Kidney (tissue), 14 donors: ENCODE data around the gene USP6NL. TPM values are rescaled to one million over a fixed set of nuclear protein-coding genes. Genes with fewer than 3 reads are reported as not detected.

Experiments used
- DNase-seq, 5 donors: peaks; one replicate each; pipeline ENCODE4 v3.0.0-alpha.2; 2013 to 2020
- FAIRE-seq: peaks from 2 replicates; lab custom pipeline; 2012; peaks lifted over from hg19 to GRCh38; lab: Jason Lieb, UNC
- H3K27ac ChIP-seq, 2 donors: one replicate each; pipeline ENCODE4 v1.7.0; 2013; ENCODE audit warnings: low read depth in 2 of 2, low read length in 2 of 2, inconsistent platforms in 1 of 2
- H3K27me3 ChIP-seq: one replicate; pipeline ENCODE4 v1.7.1; 2013; ENCODE audit warnings: low read length, inconsistent platforms; ENCODE audit not compliant: control insufficient read depth, insufficient read depth
- H3K36me3 ChIP-seq, 3 donors: one replicate each; pipeline versions ENCODE4 v1.7.0 to v1.7.1; 2013; ENCODE audit warnings: low read length in 3 of 3, control low read depth in 1 of 3, inconsistent platforms in 1 of 3; ENCODE audit not compliant: insufficient read depth in 3 of 3, control insufficient read depth in 2 of 3
- H3K4me1 ChIP-seq, 3 donors: one replicate each; pipeline versions ENCODE4 v1.7.0 to v1.7.1; 2013; ENCODE audit warnings: low read length in 3 of 3, inconsistent platforms in 1 of 3, low read depth in 1 of 3; ENCODE audit not compliant: control insufficient read depth in 2 of 3, insufficient read depth in 2 of 3
- H3K4me3 ChIP-seq, 3 donors: one replicate each; pipeline versions ENCODE4 v1.7.0 to v1.8.1; 2013; ENCODE audit warnings: low read length in 3 of 3, control low read depth in 1 of 3, inconsistent platforms in 1 of 3
- H3K9ac ChIP-seq, 3 donors: one replicate each; pipeline versions ENCODE4 v1.7.0 to v1.7.1; 2013; ENCODE audit warnings: low read length in 3 of 3, control low read depth in 1 of 3, inconsistent platforms in 1 of 3
- H3K9me3 ChIP-seq, 3 donors: one replicate each; pipeline versions ENCODE4 v1.7.0 to v1.7.1; 2013; ENCODE audit warnings: low read length in 3 of 3, control low read depth in 1 of 3, inconsistent platforms in 1 of 3; ENCODE audit not compliant: control insufficient read depth in 2 of 3, insufficient read depth in 1 of 3
- intact Hi-C: fragments of 100-400 bp; cut with DNase I; formaldehyde crosslinking; loops from one replicate; pipeline ENCODE4 v1.11.1; 2022
- polyA plus RNA-seq: library from polyadenylated mRNA; stranded (reverse); fragments of 350-450 nt; fragmentation: Illumina TruSeq; extraction: RNeasy Lipid Tissue Mini Kit (QIAGEN cat#74804); gene quantifications from one replicate; pipeline ENCODE4 v1.2.3, GENCODE V29; 2014; ENCODE audit warnings: low read depth, low replicate concordance; ENCODE audit not compliant: insufficient read depth
- total RNA-seq: library from RNA; stranded (reverse); fragmentation: NEBNext Ultra II Directional; extraction: Animal tissue kit (Norgen Biotek cat#: 25700); gene quantifications from one replicate; pipeline ENCODE4 v1.2.1, GENCODE V29; 2021
- TF ChIP-seq, protein P1 (sequence below): IDR thresholded peaks from 3 replicates; pipeline ENCODE4 v1.5.1; 2012; ENCODE audit warnings: mild to moderate bottlenecking, moderate library complexity, borderline replicate concordance; ENCODE audit not compliant: insufficient read depth; ENCODE audit errors: extremely low read depth
- donor health status: control.
- donor health status: control.
- donor health status: control.
- donor health status: control.
- donor health status: control.
- donor health status: DM: yes; HTN: yes; CAD: no.
- donor health status: Normal renal cell carcinoma (clear cell type).

Gene USP6NL
- total and polyA plus RNA-seq, 2 donors from 2014 or later, result 4.5 to 17.7 TPM

DNA sequence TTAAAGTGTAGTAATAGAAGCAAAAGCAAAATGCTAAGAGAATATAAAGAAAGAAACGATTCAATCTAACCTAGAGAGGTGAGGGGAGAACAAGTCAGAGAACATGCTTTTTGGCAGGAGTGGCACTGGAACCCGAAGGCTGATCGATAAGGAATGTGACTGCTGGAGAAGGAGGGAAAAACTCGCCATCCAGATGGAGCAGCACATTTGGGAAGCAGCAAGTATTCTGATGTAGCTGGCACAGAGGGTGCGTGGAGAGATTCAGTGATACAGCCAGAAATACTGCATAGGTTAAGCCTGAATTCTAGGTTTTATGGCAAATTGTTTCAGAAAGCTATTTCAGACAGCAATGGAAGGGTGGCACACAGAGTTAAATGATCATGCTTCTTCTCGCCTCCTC, 42.0 kb downstream of the USP6NL start:
- FAIRE-seq, result no peak
- H3K4me3 ChIP-seq, result no peak overlapping the region
- H3K27me3 ChIP-seq, result no peaks in the 10 kb centered on the region
- intact Hi-C loops, result no loop called here
- DNase-seq, result no peak
- H3K36me3 ChIP-seq, result no peaks in the 10 kb centered on the region
- no peak overlapping the region for H3K27ac ChIP-seq
- TF ChIP-seq, protein P1, sequence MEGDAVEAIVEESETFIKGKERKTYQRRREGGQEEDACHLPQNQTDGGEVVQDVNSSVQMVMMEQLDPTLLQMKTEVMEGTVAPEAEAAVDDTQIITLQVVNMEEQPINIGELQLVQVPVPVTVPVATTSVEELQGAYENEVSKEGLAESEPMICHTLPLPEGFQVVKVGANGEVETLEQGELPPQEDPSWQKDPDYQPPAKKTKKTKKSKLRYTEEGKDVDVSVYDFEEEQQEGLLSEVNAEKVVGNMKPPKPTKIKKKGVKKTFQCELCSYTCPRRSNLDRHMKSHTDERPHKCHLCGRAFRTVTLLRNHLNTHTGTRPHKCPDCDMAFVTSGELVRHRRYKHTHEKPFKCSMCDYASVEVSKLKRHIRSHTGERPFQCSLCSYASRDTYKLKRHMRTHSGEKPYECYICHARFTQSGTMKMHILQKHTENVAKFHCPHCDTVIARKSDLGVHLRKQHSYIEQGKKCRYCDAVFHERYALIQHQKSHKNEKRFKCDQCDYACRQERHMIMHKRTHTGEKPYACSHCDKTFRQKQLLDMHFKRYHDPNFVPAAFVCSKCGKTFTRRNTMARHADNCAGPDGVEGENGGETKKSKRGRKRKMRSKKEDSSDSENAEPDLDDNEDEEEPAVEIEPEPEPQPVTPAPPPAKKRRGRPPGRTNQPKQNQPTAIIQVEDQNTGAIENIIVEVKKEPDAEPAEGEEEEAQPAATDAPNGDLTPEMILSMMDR, result no peak
- H3K4me1 ChIP-seq, result peaks cover 0 to 7% (median 5%) of the 10 kb centered on the region in 3 donors
- peaks cover 0 to 7% (median 0%) of the 10 kb centered on the region in 3 donors for H3K9me3 ChIP-seq
- H3K9ac ChIP-seq, result no peak overlapping the region

DNA sequence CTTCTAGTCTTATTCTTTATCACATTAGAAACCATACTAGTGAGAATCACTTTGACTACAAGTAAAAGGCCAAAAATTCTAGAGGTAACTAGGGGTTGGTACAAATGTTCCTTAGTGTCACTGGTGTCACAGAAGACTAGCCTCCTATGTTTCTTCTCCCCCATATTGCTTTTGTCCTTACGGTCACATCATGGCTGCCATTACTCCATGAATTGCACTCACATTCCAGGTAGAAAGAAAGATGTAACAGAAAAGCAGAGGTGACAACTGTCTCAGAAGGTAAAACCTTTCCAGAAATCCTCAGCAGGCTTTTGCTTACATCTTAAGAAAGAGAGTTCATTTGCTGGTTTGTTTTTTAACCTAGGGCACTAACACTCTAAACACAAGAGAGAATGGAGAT, 42.9 kb downstream of the USP6NL start:
- H3K4me3 ChIP-seq, result no peak overlapping the region
- no peaks in the 10 kb centered on the region for H3K36me3 ChIP-seq
- H3K9me3 ChIP-seq, result peaks cover 0 to 7% (median 0%) of the 10 kb centered on the region in 3 donors
- no peak overlapping the region for H3K9ac ChIP-seq
- no peak for DNase-seq
- peaks cover 0 to 7% (median 4%) of the 10 kb centered on the region in 3 donors for H3K4me1 ChIP-seq
- H3K27ac ChIP-seq, result no peak overlapping the region
- H3K27me3 ChIP-seq, result no peaks in the 10 kb centered on the region
- intact Hi-C loops, result no loop called here
- TF ChIP-seq, protein P1, result no peak
- no peak for FAIRE-seq

DNA sequence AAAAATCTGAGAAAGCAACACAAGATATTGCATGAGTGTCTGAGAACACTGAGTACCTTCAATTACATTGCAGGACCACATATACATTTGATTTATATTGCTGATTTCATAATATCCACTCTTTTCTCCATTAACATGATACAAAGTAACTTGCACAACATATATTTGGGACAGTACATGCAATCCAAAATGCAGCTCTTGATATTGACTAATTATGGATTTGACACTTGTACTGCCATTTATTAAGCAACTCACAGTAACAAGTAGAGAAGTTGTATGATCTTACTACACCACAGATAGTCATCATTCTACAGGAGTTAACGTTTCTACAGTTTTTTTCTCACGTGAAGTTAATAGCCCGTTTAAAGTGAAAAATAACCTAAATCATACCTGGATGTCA, 46.7 kb downstream of the USP6NL start:
- TF ChIP-seq, protein P1, result no peak
- no peak for DNase-seq
- intact Hi-C loops, result no loop called here
- H3K9me3 ChIP-seq, result peaks cover 0 to 7% (median 0%) of the 10 kb centered on the region in 3 donors
- peaks cover 0 to 7% (median 0%) of the 10 kb centered on the region in 3 donors for H3K4me1 ChIP-seq
- H3K4me3 ChIP-seq, result no peak overlapping the region
- FAIRE-seq, result no peak
- H3K27me3 ChIP-seq, result no peaks in the 10 kb centered on the region
- no peak overlapping the region for H3K9ac ChIP-seq
- H3K36me3 ChIP-seq, result no peaks in the 10 kb centered on the region
- no peak overlapping the region for H3K27ac ChIP-seq

DNA sequence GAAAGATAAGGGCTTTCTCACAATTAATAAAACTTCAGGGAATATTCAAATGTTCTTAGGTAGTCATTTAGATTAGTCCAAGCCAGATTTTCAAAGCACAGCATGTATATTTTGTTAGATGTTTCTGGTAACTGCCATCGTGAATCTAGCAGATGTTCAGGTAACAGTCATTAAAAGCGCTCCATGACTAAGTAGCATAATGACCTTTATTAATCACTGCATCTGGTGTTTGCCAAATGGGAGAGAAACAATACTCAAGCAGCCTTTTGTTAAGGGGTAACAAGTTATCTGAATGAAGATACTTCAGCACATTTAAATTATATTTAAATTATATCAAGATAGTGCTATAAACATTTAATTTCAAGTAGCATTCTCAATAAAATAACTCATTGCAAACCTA, 47.5 kb downstream of the USP6NL start:
- Histone ChIP-seq H3K9ac (no peak overlapping the region), H3K27me3 (no peaks in the 10 kb centered on the region), H3K36me3 (no peaks in the 10 kb centered on the region), H3K9me3 (peaks cover 0 to 7% (median 0%) of the 10 kb centered on the region in 3 donors), H3K27ac (no peak overlapping the region), H3K4me3 (no peak overlapping the region), H3K4me1 (peaks cover 0 to 7% (median 0%) of the 10 kb centered on the region in 3 donors)
- DNase-seq (no peak), FAIRE-seq (no peak)
- intact Hi-C loops, result no loop called here
- TF ChIP-seq, protein P1, result no peak
